B cell (primary cell): ENCODE measurements around the gene CCDC124.

ENCODE experiments used
- CTCF ChIP-seq: fragments of 200-600 bp; IDR thresholded peaks from one replicate; pipeline ENCODE4 v1.8.0; 2022; ENCODE audit warnings: antibody characterized with exemption, mild to moderate bottlenecking
- EZH2 ChIP-seq: IDR thresholded peaks from 2 replicates; pipeline ENCODE4 v1.6.1; 2012; ENCODE audit warnings: borderline replicate concordance, low read depth, mild to moderate bottlenecking, moderate library complexity, low read length; ENCODE audit not compliant: insufficient read depth, poor library complexity, severe bottlenecking

- TF ChIP-seq CTCF (no peak), EZH2 (no peak)
Measured at GRCh38 chr19:17951157-17951989, 18.6 kb downstream of the CCDC124 start.
